Activated CD8-positive, alpha-beta T cell treated with anti-CD3 and anti-CD28 coated beads for 36 hours (primary cell): Measurements from ENCODE around the gene MN1. TPM values are rescaled to one million over a fixed set of nuclear protein-coding genes. Genes with fewer than 3 reads are reported as not detected.
A peak's percentile ranks its signal among the peaks of the same experiment; 100 is the strongest.

Experiments
- ATAC-seq: fragments of 200-7000 bp; cut with Tn5 transposase; one replicate; pipeline ENCODE4 v1.10.0; 2021; ENCODE audit warnings: mild to moderate bottlenecking, moderate library complexity
- CTCF ChIA-PET: fragments of 350-600 bp; sonication (Branson Sonifier 250); formaldehyde crosslinking; loops from one replicate; lab custom pipeline; 2021; ENCODE audit warnings: antibody characterized with exemption; lab: Charles Lee
- POLR2A ChIA-PET: fragments of 350-600 bp; sonication (Branson Sonifier 250); formaldehyde crosslinking; loops from one replicate; lab custom pipeline; 2021; ENCODE audit warnings: antibody characterized with exemption; lab: Charles Lee
- DNase-seq: peaks from one replicate; pipeline ENCODE4 v3.0.0-alpha.2; 2020
- H3K27ac Mint-ChIP-seq: one replicate; pipeline ENCODE4 v1.8.0; 2021; ENCODE audit warnings: mild to moderate bottlenecking, mixed read lengths
- H3K27me3 Mint-ChIP-seq: one replicate; pipeline ENCODE4 v1.8.0; 2021; ENCODE audit warnings: mixed read lengths
- H3K36me3 Mint-ChIP-seq: one replicate; pipeline ENCODE4 v1.8.0; 2021; ENCODE audit warnings: low read depth, mixed read lengths
- H3K4me1 Mint-ChIP-seq: one replicate; pipeline ENCODE4 v1.8.0; 2021; ENCODE audit warnings: low read depth, mixed read lengths
- H3K4me3 Mint-ChIP-seq: one replicate; pipeline ENCODE4 v1.8.0; 2021; ENCODE audit warnings: mild to moderate bottlenecking, moderate library complexity, mixed read lengths
- H3K9me3 Mint-ChIP-seq: one replicate; pipeline ENCODE4 v1.8.0; 2021; ENCODE audit warnings: mixed read lengths
- intact Hi-C: fragments of 100-400 bp; cut with micrococcal nuclease; formaldehyde crosslinking; loops from one replicate; pipeline ENCODE4 v1.10.0; 2022
- total RNA-seq, 2 experiments: library from RNA; stranded (reverse); gene quantifications; one replicate each; pipeline ENCODE4 v1.2.3, GENCODE V29; 2021
- TF ChIP-seq, protein P1 (sequence below): fragments of 200-600 bp; IDR thresholded peaks from one replicate; pipeline ENCODE4 v1.8.0; 2022; ENCODE audit warnings: antibody characterized with exemption, mild to moderate bottlenecking

The MN1 gene
- total RNA-seq, 2 experiments from 2014 or later, result 0.11 to 0.16 TPM

DNA sequence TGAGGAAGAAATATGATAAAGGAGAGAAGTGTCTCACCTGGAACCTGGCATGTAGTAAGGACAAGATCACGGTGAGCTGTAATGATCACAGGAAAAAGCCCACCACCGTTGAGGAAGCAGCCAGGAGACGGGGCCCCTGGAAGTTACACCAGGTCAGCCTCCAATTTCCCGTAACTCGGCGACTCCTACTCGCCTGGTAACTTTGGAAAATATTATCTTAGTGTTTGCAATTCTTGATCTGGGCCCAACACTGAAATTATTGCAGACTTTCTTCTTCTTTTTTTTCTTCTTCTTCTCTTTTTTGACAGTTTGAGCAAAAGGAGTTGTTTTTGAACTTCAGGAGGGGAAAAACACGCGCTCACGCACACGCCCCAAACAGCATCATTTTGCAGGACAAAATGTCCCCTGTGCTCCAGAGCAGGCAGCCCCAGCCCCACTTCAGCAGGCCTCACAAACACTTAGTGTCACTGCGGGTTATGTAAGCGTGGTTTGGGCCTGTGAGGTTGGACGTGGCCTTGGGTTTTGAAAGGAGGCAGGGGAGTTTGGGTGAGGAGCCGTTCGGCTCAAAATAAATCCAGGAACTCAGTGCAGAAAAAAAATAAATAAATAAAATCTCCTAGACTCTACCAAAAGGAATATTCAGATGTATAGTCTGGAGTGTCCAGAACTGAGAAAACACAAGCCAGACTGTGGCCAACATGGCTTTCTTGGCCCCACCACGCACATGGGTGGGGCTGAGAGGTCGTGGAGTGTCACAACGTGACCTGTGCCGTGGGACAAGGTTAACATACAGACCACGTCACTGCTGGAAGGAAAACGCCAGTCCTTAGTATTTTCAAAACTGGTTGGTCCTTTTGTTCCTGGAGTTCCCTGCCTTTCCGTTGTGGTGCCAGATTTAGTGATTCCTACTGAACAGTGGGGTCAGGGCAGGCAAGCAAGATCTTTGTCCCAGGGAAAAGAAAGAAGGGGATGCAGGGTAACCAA lies 26.3 kb upstream of the MN1 start:
- TF ChIP-seq, protein P1, sequence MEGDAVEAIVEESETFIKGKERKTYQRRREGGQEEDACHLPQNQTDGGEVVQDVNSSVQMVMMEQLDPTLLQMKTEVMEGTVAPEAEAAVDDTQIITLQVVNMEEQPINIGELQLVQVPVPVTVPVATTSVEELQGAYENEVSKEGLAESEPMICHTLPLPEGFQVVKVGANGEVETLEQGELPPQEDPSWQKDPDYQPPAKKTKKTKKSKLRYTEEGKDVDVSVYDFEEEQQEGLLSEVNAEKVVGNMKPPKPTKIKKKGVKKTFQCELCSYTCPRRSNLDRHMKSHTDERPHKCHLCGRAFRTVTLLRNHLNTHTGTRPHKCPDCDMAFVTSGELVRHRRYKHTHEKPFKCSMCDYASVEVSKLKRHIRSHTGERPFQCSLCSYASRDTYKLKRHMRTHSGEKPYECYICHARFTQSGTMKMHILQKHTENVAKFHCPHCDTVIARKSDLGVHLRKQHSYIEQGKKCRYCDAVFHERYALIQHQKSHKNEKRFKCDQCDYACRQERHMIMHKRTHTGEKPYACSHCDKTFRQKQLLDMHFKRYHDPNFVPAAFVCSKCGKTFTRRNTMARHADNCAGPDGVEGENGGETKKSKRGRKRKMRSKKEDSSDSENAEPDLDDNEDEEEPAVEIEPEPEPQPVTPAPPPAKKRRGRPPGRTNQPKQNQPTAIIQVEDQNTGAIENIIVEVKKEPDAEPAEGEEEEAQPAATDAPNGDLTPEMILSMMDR, result no peak
- H3K27me3 Mint-ChIP-seq, result no peaks in the 10 kb centered on the region
- no peak for DNase-seq
- H3K27ac Mint-ChIP-seq, result no peak overlapping the region
- ChIA-PET POLR2A (no interaction called here), CTCF (no interaction called here)
- H3K36me3 Mint-ChIP-seq, result peaks cover 3% of the 10 kb centered on the region
- no peaks in the 10 kb centered on the region for H3K9me3 Mint-ChIP-seq
- no peak for ATAC-seq
- no peak overlapping the region for H3K4me3 Mint-ChIP-seq
- intact Hi-C loops, result no loop called here
- peaks cover 11% of the 10 kb centered on the region for H3K4me1 Mint-ChIP-seq

DNA sequence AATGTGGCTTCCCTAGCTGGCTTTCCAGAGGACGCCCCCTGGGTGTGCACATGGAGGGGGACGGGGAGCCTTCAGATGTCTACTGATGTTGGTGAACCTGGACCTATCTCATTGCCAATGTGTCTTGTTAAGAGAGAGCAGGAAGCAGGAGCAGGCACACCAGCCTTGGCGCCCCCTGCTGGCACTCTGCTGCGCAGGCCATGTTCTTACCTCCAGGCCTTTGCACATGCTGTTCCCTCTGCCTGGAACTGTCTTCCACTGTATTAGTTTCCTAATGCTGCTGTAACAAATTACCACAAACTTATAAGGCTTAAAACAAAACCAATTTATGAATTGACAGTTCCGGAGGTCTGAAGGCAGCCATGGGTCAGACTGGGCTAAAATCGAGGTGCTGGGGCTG lies 23.6 kb upstream of the MN1 start:
- Mint-ChIP-seq H3K36me3 (peaks cover 3% of the 10 kb centered on the region), H3K4me1 (no peaks in the 10 kb centered on the region), H3K27me3 (no peaks in the 10 kb centered on the region), H3K9me3 (no peaks in the 10 kb centered on the region), H3K4me3 (no peak overlapping the region), H3K27ac (no peak overlapping the region)
- TF ChIP-seq, protein P1, result peak; percentile 50
- CTCF ChIA-PET, result interaction anchor here (0.8 kb wide), 1 partner anchor 9 kb away, joined by 4 read pairs; no protein-coding TSS in a partner anchor
- DNase-seq, result peak; percentile 50
- no peak for ATAC-seq
- POLR2A ChIA-PET, result no interaction called here
- intact Hi-C loops, result no loop called here

- CTCF ChIA-PET, result no interaction called here
- TF ChIP-seq, protein P1, result no peak
- ATAC-seq, result no peak
These were observed 21.7 kb upstream of the MN1 start for GRCh38 chr22:27823221-27823620.

GRCh38 chr22:27820896-27821866 lies 19.6 kb upstream of the MN1 start:
- DNase-seq (no peak), ATAC-seq (no peak)
- no peaks in the 10 kb centered on the region for H3K36me3 Mint-ChIP-seq
- TF ChIP-seq, protein P1, result no peak
- ChIA-PET POLR2A (no interaction called here), CTCF (no interaction called here)
- peaks cover 3% of the 10 kb centered on the region for H3K27me3 Mint-ChIP-seq
- intact Hi-C loops, result no loop called here
- no peaks in the 10 kb centered on the region for H3K4me1 Mint-ChIP-seq
- H3K27ac Mint-ChIP-seq, result no peak overlapping the region
- H3K9me3 Mint-ChIP-seq, result no peaks in the 10 kb centered on the region
- H3K4me3 Mint-ChIP-seq, result no peak overlapping the region

More at GRCh38 chr22:27823221-27823620, 21.7 kb upstream of the MN1 start:
- H3K9me3 Mint-ChIP-seq, result no peaks in the 10 kb centered on the region
- peaks cover 2% of the 10 kb centered on the region for H3K27me3 Mint-ChIP-seq
- no peaks in the 10 kb centered on the region for H3K4me1 Mint-ChIP-seq
- intact Hi-C loops, result no loop called here
- H3K36me3 Mint-ChIP-seq, result peaks cover 3% of the 10 kb centered on the region
- DNase-seq, result no peak
- H3K27ac Mint-ChIP-seq, result no peak overlapping the region
- POLR2A ChIA-PET, result no interaction called here
- H3K4me3 Mint-ChIP-seq, result no peak overlapping the region
